Activated CD4-positive, alpha-beta T cell treated with anti-CD3 and anti-CD28 coated beads for 36 hours (primary cell): ENCODE data around the gene KPNA1. TPM values are rescaled to one million over a fixed set of nuclear protein-coding genes. Genes with fewer than 3 reads are reported as not detected.

Experiments used
- total RNA-seq, 2 experiments: library from RNA; stranded (reverse); gene quantifications; one replicate each; pipeline ENCODE4 v1.2.3, GENCODE V29; 2021

The KPNA1 gene
- total RNA-seq, 2 experiments from 2014 or later, result 37.5 to 42.6 TPM

Other genes with a start within 250 kb of the KPNA1 start
- gene CSTA, start 189.7 kb downstream of the KPNA1 start, total RNA-seq, result not detected
- gene MIX23, start 131.7 kb downstream of the KPNA1 start, total RNA-seq, result 100 to 1,000 TPM; 148 to 250 TPM
- 100 to 1,000 TPM; 163 to 181 TPM for gene FAM162A, start 130.8 kb downstream of the KPNA1 start, total RNA-seq
- gene WDR5B, start 98.9 kb downstream of the KPNA1 start, total RNA-seq, result 1 to 10 TPM; 2.6 to 2.8 TPM
- 10 to 100 TPM; 39.9 to 46.0 TPM for gene PARP9, start 49.4 kb upstream of the KPNA1 start, total RNA-seq
- 10 to 100 TPM; 42.0 to 52.0 TPM for gene DTX3L, start 49.4 kb upstream of the KPNA1 start, total RNA-seq
- 1 to 10 TPM; 7.8 to 8.7 TPM for gene PARP15, start 62.7 kb upstream of the KPNA1 start, total RNA-seq
- 10 to 100 TPM; 51.6 to 57.9 TPM for gene PARP14, start 165.9 kb upstream of the KPNA1 start, total RNA-seq